GM19468 (cell line): Measurements from ENCODE around the gene FRMD7.
"Not testable (repeated sequence)": the region's sequence is repeated elsewhere in the genome, so short reads cannot be mapped to it uniquely, and the experiment has no call there.

ENCODE experiments used
- ATAC-seq: cut with Tn5 transposase; IDR thresholded peaks from one replicate; pipeline ENCODE4 v1.9.1; 2021; ENCODE audit warnings: mild to moderate bottlenecking, moderate library complexity, moderate number of reproducible peaks; ENCODE audit not compliant: unreplicated experiment; ENCODE audit errors: extremely low read depth

FRMD7 gene

DNA sequence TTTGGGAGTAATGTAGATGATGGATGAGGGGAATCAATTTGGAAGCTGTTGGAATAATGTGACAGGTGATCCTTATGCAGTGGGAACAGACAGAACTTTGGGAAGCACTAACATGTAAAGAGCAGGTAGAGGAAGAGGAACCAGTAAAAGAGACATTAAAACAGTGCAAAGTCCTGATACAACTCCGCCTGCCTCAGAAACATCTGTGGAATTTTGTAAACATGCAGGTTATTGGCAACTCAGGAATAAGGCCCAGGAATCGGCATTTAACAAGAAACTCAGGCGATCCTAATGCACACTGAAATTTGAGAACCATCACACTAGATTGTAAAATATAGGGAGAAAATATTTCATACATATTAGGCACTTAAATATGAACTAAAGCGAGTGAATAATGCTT lies 29.1 kb downstream of the FRMD7 start:
- ATAC-seq: not testable (repeated sequence)

DNA sequence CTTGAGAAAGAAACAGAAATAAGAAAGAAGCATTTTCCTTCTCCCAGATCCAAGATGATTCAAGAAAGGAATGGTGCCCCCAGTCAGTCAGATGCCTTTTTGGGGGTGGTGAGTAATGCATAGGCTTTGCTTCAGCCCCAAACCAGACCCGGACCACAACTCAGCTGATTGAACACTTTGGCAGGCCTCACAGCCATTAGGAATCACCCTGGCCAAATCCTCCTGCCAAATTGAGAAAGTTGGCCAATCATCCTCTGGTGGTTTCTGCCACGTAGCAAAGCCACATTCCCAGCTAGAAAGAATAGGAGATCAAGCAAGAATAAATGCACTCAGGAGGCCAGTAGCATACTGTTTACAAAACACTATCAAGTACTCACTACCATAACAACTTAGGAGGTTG lies 33.7 kb downstream of the FRMD7 start:
- ATAC-seq: no peak

DNA sequence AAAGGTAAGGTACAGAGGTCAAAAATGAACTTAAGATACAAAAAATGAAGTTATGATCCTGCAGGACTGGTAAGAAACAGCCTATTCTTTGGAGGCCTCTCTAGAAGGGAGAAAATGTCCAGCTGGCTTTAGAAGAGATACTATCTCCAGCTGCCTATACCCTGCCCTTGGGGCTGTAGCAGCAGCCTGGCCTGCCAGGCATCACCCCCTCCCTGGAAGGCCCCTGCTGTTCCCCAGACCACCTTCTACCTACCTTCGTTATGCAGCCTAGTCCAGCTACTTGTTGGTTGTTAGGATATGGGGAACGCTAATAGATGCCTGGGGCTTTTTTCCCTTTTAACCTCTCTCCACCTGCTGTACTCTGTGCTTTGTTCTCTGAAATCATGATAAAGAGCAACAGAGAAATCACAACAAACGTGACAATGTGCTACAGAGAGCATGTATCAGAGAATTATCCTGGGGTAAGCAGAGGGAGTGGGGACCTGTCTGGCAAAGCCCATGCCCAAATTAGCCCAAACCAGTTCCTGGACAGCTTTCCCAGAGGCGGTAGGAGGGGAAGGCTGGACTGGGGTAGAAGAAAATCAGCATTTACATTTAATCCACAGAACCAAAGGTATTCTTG lies 34.5 kb downstream of the FRMD7 start:
- no peak for ATAC-seq

DNA sequence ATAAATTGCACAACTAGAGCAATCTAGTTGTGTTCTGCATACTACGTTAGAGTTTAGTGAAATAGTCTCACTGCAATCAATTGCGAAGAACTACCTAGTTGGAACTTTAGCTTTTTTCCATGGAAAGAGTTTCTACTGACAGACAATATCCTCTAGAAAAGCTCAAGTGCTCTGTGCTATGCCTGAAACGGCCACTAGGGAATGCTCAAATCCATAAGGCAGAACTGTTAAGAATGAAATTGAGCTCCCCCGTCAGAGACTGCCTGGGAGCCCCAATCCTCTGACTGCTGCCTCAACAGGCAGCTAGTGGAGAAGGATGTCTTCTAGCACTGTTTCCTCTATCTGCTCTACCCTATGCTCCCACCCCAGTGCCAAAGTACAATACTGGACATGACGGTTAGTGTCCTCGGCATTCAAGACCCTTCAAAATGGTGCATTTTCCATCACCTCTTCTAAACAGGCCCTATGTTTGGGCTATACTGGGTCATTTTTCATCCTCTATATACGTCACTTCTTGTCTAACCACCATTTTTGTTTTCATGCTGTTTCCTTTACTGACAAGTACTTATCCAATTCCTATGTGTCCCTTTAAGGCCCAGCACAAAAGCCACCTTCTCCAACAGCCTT lies 35.3 kb downstream of the FRMD7 start:
- peak; percentile 77 for ATAC-seq

GRCh38 chrX:132090403-132091159 lies 37.2 kb downstream of the FRMD7 start:
- no peak for ATAC-seq

DNA sequence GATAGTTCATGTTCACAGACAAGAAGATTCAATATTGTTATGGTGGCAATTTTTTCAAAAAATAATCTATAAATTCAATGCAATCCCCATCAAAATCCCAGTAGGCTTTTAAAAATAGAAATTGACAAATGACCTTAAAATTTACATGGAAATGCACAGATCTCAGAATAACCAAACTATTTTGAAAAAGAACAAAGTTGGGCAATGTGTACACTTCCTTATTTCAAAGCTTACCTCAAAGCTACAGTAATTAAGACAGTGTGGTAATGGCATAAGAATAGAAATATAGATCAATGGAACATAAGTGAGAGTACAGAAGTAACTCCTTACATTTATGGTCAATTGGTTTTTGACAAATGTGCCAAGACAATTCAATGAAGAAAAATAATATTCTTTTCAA lies 39.0 kb downstream of the FRMD7 start:
- no peak for ATAC-seq

DNA sequence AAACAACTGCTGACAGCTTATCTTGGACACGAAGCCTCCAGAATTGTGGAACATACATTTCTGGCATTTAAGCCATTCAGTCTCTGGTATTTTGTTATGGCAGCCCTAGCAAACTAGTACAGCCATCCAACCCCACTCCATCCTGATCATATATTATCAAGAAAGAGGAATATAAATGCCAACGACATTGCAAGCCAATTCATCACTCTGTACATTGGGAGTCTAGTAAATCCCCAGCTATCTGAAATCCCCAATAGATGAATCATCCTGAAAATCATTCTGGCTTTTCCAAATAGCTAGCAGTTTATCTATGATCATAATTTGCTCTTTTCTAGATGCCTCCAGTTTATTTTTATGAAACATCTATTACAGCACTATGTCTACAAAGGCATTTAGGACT lies 41.1 kb downstream of the FRMD7 start:
- ATAC-seq: no peak

DNA sequence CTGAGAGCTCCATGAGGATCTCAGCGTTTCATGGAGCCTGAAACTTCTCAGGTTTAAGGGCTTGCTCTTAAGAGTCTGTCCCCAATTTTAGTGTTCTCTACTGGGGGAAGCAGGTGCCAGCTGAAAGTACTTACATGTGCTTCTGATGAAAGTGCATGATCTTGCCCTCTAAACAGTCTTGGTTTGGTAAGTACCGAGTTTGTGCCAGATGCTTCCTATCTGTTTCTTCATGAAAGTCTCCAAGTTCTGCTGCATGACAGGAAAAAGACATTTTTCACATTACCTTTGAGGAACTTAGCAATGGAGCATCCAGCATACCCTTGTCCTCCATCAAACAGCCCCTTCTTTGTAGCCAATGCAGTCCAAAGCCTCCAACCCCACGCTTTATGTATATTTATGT lies 42.0 kb downstream of the FRMD7 start:
- ATAC-seq: no peak

DNA sequence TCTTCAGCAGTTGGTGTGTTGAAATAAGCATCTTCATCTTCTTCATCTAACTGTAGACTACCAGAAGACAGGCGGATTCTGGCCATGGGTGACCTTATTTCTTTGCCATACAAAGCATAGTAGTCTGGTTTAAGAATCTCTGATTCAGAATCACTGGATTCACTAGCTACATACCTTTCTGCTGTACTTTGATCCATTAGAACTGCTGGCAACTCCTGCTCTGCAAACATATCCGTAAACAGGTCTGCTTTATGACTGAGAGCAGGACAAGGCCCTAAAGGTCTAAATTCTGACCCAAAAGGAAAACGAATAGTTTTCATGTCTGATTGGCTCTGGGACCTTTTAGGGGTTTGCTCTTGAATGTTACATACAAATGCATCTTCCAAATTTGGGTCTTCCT lies 49.9 kb downstream of the FRMD7 start:
- ATAC-seq: no peak

DNA sequence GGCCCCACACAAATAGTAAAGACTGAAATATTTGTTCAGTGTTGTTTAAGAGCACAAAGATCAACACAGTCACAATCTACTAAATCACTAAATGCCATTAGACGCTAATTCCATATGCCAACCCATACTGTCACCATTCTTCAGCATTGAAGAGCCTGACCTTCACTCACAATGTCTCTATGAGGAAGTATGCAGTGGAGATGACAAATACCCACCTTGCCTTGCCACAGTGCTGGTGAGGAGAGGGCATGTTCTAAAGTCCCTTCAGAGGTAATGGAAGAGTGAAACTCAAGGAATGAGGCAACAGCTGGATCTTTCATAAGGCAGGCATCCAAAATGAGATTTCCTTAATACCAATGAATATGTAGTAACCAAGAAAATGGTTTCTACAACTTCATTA lies 50.4 kb downstream of the FRMD7 start:
- no peak for ATAC-seq

DNA sequence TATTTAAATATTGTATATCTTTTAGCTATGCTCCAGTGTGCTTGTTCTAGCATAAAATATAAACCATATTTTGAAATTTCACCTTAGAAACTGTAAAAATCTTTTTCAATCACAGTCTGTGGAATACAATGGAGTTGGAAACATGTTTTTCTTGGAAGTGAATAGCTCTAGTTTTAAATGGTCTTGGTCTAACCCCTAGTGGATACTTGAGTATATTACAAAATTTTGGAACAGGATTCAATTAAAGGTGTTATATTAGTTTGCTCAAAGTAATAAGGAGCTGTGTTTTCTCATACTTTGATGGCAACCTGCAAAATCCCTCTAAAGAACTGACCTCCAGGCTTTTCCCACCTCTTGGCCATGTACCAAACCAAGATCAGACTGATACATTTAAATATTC lies 56.6 kb downstream of the FRMD7 start:
- ATAC-seq: no peak

- ATAC-seq: no peak
These were observed 59.4 kb downstream of the FRMD7 start for GRCh38 chrX:132068405-132068804.

DNA sequence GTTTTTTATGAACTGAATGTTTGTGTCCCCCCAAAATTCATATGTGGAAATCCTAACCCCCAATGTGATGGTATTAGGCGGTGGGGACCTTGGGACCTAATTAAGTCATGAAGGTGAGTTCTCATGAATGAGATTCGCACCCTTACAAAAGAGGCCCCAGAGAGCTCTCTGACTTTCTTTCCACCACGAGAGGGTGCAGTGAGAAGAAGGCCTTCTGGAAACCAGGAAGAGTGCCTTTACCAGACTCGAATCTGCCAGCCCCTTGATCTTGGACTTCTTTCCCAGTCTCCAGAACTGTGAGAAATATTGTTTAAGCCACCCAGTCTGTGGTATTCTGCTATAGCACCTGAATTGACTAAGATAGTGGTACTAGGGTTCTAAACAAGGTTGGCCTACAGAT lies 64.0 kb downstream of the FRMD7 start:
- no peak for ATAC-seq

- no peak for ATAC-seq
These were observed 64.5 kb downstream of the FRMD7 start for GRCh38 chrX:132063334-132063733.

- ATAC-seq: no peak
These were observed 67.8 kb downstream of the FRMD7 start for GRCh38 chrX:132059973-132060540.

- ATAC-seq: no peak
These were observed 68.8 kb downstream of the FRMD7 start for GRCh38 chrX:132058975-132059374.

GRCh38 chrX:132058050-132058449 lies 69.8 kb downstream of the FRMD7 start:
- ATAC-seq: no peak

DNA sequence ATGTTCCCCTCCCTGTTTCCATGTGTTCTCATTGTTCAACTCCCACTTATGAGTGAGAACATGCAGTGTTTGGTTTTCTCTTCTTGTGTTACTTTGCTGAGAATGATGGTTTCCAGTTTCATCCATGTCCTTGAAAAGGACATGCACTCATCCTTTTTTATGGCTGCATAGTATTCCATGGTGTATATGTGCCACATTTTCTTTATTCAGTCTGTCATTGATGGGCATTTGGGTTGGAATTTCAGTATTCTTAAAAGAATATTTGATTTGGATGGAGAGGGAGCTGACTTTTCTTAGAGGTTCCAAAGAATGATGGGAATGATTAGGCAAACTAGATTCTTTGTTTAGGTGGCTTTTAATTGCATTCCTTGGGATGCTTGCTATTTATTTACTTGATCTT lies 76.0 kb downstream of the FRMD7 start:
- not testable (repeated sequence) for ATAC-seq

DNA sequence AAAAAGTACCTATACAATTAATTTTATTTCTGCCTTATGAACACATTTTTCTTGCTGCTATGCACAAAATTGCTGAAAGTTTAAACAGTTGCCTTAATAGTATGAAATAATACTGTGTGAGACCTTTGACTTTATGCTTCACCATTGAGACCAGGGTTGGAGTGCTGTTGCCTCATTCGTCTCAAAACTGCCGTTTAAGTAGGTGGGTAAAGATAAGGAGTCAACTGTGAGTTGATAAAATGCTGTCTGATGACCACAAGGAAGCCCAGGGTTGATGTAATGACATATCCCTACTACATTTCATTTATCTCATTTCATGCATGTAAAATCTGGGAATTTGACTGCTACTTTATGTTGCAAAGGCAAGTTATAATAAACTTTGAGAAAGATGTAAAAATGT lies 81.3 kb downstream of the FRMD7 start:
- no peak for ATAC-seq

GRCh38 chrX:132045456-132045855 lies 82.4 kb downstream of the FRMD7 start:
- ATAC-seq: no peak

DNA sequence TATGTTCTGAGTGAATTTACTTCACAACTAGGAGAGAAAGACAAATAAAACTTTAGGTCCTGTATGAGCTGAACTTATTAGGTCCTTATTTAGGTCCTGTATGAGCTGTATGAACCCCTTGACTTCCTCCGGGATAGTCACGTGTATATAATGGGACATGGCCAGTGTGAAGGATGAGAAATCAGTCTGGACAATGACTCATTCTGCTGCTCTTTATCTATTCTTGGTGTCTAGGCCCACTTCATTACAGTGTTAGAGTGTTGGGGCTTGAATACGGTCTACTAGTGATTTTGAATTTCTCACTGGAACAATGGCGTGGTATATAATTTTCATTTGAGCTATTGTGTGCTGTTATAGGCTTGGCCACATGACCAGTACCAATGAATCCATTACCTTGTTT lies 82.9 kb downstream of the FRMD7 start:
- ATAC-seq: no peak
